HUDEP-2 (cell line): Measurements from ENCODE around the gene MZF1.

ENCODE experiments used
- DNase-seq, 76 experiments: peaks; one replicate each; lab custom pipeline; 2025; ENCODE audit not compliant: unreplicated experiment in 76 of 76; lab: John Stamatoyannopoulos, UW

MZF1 gene

DNA sequence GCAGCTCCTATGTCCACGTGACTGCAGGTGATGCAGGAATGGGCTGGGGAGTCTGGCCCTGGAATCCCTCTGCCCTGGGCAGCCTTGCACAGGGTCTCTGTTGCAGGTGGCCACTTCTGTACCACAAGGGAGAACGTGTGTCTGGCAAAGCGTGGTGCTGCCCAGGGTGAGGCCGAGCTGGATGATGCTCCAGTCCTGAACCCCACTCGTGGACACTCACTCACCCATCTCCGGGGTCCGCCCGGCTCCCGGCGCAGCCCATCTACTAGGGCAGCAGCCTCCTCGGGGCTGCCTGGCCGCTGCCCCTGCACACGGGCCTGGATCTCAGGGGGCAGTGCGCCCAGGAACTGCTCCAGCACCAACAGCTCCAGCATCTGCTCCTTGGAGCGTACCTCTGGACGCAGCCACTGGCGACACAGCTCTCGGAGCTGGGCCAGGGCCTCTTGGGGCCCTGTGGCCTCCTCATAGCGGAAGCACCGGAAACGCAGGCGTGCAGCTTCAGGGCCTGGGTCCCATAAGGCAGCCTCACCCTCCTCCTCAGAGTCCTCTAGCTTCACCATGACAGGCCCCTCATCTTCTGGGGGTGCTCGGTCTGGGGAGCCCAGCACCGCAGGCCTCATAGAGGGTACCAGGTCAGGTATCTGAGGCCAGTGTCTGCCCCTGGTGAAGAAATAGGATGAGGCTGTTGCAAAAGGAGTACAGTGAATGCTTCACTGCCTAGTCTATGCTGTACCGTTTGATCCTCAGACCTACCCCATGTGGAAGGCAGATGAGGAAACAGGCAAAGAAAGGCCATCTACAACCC lies 2.2 kb downstream of the MZF1 start:
- DNase-seq: no peak

DNA sequence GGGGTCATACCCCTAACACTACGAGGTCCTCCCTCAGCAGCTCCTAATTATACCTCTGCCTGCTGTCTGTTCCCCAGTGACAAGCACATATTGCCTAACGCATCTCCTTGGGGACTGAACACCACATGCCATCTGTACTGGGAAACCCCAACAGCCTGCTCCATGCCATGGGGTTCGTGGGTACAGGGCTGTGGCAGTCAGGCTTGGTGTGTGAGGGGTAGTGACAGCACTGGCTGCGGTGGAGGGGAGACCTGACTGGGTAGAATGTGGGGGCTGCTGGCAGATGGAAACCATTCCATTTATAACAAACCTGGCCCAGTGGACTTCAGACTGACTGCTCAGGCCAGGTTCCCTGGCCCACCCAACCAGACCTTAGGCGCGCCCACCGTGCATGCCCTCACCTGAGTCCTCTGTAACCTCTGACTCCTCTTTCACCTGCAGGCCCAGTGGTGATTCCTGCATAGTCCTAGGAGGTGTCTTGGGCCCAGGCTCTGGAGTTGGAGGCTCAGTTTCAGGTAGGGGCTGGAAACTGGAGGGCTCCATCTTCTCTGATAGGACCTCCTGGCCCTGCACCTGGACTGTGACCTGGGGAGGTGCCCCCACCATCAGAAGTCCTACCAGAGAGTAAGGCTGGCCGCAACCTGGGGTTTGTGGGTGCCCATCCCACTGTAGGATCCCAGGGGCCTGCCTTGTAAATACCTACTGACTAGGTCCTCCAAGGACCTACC lies 3.0 kb downstream of the MZF1 start:
- DNase-seq: no peak

DNA sequence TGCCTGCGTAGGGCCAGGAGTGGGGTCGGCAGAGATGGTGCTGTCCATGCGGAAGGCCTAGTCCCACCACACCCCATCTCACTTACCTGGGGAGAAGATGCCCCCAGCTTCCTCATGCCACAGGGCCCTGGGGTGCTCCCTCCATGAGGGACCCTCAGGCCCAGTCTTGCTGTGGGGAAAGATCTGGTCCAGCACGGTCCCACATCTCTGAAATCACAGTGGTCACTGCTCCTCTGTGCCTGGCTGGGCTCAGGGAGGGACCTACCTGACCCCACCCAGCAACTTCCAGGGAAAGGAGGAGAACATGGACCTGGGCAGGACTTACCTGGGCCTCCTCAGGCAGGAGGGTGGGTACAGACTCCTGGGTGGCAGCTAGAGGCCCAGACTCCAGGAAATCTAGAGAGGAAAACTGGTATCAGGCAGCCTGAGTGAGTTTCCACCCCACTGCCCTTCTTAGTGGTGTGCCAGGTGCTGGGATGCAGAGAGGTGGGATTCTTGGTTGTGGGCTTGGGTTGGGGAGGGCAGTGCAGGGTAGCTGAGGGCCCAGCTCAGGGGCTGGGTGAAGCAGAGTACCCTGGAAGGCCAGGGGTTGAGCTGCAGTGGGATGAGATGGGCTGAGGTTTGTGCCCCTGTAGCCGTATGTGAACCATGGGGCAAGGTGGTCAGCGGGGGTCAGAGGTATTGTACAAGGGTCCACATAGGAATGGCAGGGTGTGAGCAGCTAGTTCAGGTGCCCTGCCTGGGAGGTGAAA lies 3.8 kb downstream of the MZF1 start:
- DNase-seq: no peak

DNA sequence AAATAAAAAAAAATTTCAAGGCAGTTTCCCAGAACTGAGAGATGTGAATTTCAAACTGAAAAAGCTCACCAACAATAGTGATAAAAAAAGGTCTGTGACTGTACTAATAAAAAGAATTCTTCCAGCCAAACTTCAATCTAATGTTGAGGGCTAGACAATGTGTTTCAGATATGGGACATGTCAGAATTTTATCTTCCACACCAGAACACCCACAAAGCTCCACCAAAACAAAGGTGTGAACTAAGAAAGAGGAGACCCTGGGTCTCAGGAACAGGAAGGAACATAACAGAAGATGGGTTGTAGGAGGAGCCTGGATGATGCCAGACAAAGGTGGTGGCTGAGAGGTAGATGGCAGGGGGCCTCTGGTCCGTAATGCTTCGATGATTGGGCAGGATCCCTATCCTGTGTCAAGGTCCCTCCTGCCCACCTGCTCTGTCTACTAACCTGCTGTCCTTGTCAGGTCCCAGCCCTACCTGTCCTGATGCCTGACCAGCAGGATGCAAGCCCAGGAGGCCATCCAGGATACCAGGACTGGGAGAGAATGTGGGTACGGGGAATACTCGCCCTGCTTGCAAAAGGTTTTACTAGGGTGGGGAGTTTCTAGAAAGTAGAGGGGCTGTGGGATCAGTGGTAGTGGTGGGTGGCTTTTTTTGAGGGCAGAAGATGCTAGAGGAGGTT lies 4.5 kb downstream of the MZF1 start:
- DNase-seq: no peak

DNA sequence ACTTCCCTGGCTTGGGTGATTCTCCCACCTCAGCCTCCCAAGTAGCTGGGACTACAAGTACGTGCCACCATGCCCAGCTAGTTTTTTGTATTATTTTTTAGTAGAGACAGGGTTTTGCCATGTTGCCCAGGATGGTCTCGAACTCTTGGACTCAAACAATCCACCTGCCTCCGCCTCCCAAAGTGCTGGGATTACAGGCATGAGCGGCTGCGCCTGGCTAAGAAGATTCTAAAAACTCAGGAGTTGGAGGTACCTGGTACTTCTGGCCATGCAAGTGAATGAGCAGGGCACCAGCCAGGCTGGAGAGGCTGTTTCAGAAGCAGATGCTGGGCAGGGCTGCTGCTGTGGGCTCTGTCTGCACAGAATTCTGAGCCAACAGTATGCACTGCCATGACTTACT lies 6.1 kb downstream of the MZF1 start:
- no peak for DNase-seq

DNA sequence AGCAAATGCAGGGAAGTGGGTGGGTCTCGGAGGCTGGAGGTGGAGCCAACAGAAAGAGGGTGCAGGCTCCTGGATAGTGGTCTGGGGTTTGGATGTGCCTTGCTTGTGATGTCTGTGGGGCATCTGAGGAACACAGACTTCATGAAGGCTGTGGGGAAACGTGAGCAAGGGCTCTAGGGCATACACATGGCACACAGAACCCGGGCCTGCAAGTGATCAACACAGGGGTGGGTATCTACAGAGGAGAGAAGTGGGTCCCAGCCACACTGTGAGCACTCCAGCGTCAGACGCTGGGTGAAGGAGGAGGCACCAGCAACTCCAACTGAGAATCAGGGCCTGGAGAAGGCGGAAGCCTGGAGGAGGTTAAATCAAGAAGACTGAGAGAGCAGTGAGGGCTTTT lies 9.3 kb downstream of the MZF1 start:
- no peak for DNase-seq

DNA sequence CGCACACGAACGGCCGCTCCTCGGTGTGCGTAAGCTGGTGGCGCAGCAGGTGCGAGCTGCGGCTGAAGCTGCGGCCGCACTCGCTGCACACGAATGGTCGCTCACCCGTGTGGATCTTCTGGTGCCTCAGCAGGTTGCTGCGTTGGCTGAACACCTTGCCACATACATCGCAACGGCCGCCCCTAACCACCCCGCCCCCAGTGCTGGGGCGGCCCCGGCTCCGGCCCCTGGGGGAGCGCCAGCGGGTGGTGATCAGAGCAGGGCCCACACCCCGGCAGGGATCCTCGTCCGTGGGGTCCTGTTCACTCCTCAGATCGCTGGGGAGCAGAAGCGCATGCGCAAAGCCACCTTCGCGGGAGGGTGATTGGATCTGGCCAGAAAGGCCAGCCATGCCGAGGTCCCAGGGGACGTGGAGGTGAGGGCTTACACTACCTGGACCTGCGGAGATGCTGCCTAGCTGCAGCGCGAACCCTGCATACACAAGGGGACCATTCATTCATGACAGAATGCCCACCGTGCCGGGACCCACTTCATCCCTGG lies 10.0 kb downstream of the MZF1 start:
- DNase-seq: no peak

DNA sequence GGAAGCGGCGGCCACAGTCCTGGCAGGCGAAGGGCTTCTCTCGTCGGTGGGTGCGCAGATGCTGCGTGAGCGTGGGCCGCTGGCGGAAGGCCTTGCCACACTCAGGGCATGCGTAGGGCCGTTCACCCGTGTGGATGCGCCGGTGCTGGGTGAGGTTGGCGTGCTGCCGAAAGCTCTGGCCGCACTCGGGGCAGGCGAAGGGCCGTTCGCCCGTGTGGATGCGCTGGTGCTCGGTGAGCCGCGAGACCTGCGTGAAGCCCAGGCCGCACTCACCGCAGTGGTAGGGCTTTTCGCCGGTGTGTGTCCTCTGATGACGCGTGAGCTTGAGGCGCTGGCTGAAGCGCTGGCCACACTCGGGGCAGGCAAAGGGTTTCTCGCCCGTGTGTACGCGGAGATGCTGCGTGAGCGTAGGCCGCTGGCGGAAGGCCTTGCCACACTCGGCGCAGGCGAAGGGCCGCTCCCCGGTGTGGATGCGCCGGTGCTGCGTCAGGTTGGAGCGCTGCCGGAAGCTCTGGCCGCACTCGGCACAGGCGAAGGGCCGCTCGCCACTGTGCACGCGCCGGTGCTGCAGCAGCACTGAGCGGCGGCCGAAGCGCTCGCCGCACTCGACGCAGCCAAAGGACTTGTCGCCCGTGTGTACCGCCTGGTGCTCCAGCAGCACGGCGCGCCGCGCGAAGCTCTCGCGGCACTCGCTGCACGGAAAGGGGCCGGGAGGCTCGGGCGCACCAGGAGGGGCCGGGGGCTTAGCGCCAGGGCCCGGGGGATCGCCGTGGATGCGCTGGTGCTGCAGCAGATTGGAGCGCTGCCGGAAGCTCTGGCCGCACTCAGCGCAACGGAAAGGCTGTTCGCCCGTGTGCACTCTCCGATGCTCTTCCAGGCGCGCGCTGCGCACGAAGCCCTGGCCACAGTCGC lies 10.8 kb downstream of the MZF1 start:
- DNase-seq: no peak

DNA sequence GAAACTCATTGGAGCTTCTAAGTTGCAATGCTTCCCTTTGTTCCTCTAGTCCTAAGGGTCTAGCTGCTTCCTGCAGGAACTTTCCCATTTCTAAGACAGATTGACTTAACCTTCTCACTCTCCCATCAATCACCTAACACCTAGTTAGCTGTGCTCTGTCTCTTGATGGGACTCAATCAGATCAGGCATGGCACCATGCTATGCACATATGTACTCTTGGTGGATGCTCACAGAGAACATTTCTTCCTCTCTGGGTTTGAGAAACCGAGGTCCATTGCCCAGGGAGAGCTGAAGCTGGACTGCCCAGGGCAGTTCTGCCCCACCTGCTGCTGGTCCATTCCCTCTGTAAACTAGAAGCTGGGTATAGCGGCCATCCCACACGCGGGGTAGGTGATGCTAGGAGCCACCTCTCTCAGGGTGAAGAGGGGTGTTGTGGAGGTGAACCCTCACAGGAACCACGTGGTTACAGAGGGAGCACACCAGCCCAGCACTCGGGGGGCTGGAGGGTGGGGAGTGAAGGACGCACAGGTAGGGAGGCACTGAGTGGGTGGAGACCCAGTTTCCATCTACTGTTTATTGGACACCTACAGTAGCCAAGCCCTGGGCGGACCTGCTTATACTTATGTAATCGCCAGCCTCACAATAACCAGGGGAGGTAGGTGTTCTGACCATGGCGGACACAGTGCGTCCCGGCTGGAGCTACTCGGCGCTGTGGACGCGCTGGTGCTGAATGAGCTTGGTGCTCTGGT lies 11.6 kb downstream of the MZF1 start:
- no peak for DNase-seq

DNA sequence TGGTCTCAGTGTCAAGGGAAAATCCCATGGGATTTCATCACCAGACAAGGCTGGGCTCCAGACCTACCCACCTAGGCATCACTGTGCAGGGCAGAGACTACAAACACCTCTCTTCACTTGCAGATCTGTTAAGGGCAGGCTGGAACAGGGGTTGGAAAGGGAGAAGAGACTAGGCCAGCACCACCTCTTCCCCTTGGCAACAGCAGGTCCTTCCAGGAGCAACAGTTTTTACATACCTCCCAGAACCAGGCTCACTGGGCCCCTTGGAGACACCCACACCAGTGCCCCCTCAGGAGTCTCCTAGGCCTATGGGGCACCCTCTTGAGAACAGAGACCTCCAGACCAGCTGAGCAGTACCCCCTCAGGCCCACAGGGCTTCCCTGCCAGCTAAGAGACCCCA lies 12.2 kb downstream of the MZF1 start:
- DNase-seq: no peak

DNA sequence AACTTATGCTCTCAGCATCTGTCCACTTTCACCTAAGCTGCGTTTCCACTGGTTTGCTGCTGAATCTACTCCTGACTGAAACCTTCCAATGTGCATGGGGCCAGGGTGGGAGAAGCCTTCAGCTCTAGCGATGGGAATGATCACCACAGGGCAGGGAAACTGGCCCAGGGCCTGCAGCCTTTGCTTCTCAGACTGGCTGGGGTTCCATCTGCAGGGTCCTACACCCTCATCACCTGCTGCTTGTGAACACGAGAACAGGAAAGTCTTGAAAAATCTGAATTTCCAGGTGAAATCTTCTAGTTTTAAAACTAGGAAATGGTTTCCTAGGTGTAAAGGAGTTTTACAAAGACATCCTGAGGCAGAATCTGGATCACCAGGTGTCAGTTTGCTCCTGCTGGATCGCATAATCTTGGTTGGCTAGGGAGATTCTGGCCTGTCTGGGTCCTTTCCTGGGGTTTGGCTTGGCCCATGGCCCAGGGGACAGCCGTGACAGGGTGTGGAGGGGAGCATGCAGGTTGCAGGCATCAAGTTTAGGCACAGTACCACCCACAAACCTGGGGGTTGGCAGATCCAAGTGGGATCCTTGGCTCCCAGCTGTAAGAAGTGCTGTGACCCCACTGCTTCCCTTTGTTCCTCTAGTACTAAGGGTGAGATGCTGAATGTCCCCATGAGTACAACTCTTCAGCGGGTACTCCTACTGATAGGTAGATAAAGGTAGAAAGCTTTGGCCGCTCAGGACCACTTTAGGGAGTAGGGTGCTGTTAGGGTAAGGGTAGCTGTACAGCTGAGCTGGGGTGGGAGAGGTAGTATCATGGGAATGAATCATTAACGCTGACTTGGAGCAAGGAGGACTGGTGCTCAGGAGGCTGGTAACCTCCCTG lies 12.9 kb downstream of the MZF1 start:
- no peak for DNase-seq

DNA sequence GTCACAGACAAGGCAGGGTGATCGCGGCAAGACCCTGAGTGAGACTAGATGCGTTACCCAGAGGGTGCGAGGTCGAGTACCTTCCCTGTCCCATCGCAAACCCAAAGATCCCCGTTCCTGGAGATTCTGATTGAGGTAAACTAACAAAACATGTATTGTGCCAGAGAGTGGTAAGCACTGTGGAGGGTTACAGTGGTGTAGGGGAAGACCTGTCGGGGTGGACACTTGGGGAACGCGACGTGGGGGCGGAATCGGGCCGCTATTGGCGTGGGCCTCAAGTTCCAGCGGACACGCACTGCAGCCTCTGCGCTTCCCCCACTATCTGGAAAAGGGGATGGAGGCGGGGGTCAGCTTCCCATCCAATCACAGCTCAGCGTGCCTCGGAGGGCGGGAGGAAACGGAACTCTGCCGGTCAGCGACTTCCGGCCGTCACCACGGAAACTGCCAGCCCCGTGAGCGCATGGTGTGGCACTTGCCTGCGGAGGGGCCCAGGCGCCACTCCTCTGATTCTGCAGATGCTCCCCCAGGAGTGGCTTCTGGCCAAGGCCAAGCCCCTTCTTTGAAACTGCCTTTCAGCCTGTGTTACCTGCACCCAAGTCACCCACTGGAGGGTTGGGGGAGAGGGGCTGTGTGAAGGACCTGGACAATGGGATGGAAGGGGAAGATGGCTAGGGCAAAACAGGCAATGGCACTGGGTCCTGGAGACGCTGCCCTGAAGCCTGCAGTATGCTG lies 13.7 kb downstream of the MZF1 start:
- DNase-seq: no peak

DNA sequence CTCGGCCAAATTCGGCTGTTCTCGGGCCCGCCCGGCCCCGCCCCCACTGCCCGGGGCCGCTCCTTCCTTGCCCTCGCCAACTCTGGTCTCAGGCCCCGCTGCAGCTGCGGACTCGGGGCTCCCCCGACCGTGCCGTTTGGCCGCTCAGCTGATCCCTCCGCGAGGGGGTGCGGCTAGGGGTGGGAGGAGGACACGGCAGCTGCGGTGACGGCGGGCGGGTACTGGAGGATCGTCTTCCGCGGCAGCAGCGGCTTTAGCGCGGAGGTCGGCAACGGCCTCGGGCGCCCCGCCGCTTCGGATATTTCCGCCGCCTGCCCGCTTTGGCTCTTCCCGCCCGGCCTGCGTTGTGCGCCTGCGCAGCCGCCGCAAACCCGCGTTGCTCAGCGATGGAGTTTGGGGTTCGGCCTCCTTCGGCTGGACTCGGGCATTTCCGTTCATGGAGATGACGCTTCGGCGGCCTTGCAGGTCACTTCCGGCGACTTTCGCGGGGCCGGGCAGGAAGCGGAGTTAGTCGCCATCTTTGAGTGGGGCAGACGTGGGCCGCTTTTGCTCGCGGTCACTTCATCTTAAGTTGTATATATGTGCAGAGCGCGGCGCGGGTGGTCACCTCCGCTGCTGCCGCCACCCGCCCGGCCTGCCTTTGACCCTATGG lies 14.4 kb downstream of the MZF1 start:
- DNase-seq: no peak

DNA sequence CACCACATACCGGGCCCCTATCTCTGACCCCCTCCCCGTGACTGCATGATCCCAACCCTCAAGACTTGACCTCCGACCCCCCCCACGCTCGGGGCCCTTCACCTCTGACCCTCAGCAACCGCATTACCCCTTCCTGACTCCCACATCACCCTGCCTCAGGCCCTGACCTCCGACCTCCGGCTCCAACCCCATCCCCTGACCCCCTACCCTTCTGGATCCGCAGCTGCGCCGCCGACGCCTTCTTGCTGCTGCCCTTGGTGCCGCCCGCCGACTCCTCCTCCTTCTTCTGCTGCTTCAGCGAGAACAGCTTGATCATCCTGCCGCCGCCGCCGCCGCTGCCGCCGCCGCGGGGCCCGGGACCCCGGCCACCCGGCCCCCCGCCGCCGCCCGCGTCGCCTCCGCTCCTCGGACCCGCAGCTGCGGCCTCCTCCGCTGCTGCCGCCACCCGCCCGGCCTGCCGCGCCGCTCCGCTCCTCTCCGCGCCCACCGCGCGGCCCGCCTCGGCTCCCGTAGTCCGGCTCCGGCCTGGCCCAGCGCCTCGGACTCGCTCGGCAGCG lies 15.0 kb downstream of the MZF1 start, which contains the start of gene UBE2M:
Gene UBE2M, minus strand, starts transcription at position 546 of the 557 bp plus-strand sequence. Its CDS starts 230 bp downstream, at position 316.
- DNase-seq: no peak

DNA sequence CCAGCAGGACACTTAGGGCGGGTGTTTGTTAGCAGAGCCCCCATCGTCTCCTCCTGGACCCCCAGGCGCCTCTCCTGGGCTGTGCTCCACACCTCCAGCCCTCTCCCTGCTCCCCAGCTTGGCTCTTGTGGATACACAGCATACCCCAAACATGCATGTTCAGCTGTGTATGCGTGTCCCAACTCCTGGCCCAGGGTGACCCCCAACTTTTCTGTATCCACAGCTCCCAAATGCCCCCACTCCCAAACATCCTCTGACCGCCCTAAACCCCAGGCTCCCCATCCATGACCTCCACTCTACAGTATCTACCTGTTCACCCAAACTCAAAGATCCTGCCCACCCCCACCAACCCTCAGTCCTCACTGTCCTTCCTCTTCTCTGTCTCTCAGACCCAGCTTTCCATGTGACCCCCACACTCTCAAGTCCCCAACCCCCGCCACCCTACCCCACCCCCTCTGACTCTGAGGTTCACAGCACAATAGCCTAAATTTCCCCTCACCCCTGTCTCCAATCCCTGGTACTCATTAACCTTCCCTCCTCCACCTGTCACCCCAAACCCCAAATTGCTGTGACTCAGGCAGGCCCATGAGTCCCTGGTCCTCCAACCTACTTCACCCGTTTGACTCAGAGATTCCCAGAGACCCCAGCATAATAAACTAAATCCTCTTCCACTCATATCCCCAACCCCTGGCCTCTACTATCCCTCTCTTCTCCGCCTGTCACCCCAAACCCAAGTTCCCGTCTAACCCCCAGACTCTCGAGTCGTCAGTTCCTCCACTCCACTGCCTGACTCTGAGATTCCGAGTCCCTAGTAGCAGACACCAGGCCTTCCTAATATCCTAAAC lies 15.7 kb downstream of the MZF1 start:
- DNase-seq: no peak
